GM12878 (cell line): Measurements from ENCODE around the gene TOR1A. TPM values are rescaled to one million over a fixed set of nuclear protein-coding genes. Genes with fewer than 3 reads are reported as not detected.

Source experiments
- ATAC-seq: fragments of 200-7000 bp; cut with Tn5 transposase; 3 replicates; pipeline ENCODE4 v1.9.1; 2020; ENCODE audit warnings: mild to moderate bottlenecking, moderate library complexity
- BruUV-seq: library from RNA; stranded (reverse); fragments of 400-500 nt; replicated peaks from 2 replicates; lab custom pipeline; 2021; lab: Mats Ljungman, UMichigan
- CTCF ChIA-PET: fragments of 300-600 bp; sonication (Branson Sonifier 250); formaldehyde crosslinking; extraction: SDS; loops from one replicate; lab custom pipeline; 2021; ENCODE audit warnings: inconsistent platforms; lab: Yijun Ruan, JAX
- POLR2A ChIA-PET: fragments of 350-600 bp; formaldehyde crosslinking; extraction: SDS; loops from one replicate; lab custom pipeline; 2021; ENCODE audit warnings: inconsistent platforms; lab: Charles Lee
- RAD21 ChIA-PET: fragments of 300-600 bp; sonication (Branson Sonifier 250); formaldehyde crosslinking; loops from one replicate; lab custom pipeline; 2023; ENCODE audit warnings: antibody characterized with exemption; ENCODE audit not compliant: unreplicated experiment; lab: Charles Lee
- SMC1A ChIA-PET: fragments of 300-600 bp; sonication (Branson Sonifier 250); formaldehyde crosslinking; loops from one replicate; lab custom pipeline; 2023; ENCODE audit not compliant: unreplicated experiment, uncharacterized antibody; lab: Charles Lee
- DNase-seq: peaks from one replicate; pipeline ENCODE4 v3.0.0-alpha.2; 2011; ENCODE audit warnings: low read depth, low spot score
- FAIRE-seq: peaks from 3 replicates; lab custom pipeline; 2011; peaks lifted over from hg19 to GRCh38; lab: Jason Lieb, UNC
- H2AFZ ChIP-seq: 2 replicates; pipeline ENCODE4 v1.6.0; 2011; ENCODE audit warnings: low read depth, low read length, control low read depth; ENCODE audit not compliant: control insufficient read depth
- H3K27ac ChIP-seq: 2 replicates; pipeline ENCODE4 v1.5.1; 2011; ENCODE audit warnings: control low read depth; ENCODE audit not compliant: control insufficient read depth, insufficient read depth
- H3K27me3 ChIP-seq, 2 experiments: replicated peaks in 1 of 2; 2 replicates each; pipeline versions ENCODE4 v1.6.0 to v1.6.1; 2011; ENCODE audit warnings: low read length in 1 of 2; ENCODE audit not compliant: control insufficient read depth in 2 of 2, insufficient read depth in 2 of 2
- H3K36me3 ChIP-seq, 2 experiments: 2 replicates each; pipeline ENCODE4 v1.5.1; 2011; ENCODE audit warnings: low read length in 1 of 2; ENCODE audit not compliant: control insufficient read depth in 2 of 2, insufficient read depth in 2 of 2
- H3K4me1 ChIP-seq: 2 replicates; pipeline ENCODE4 v1.6.1; 2011; ENCODE audit warnings: mild to moderate bottlenecking, low read length, moderate library complexity, mixed read lengths; ENCODE audit not compliant: control insufficient read depth, insufficient read depth
- H3K4me2 ChIP-seq: 2 replicates; pipeline ENCODE4 v1.6.0; 2011; ENCODE audit warnings: control low read depth; ENCODE audit not compliant: control insufficient read depth, insufficient read depth
- H3K4me3 ChIP-seq: fragments of 200-600 bp; sonication (generic); 2 replicates; pipeline ENCODE4 v1.5.1; 2016
- H3K79me2 ChIP-seq: 2 replicates; pipeline ENCODE4 v1.6.0; 2011; ENCODE audit warnings: low read length; ENCODE audit not compliant: control insufficient read depth, insufficient read depth
- H3K9ac ChIP-seq: 2 replicates; pipeline ENCODE4 v1.8.0; 2011; ENCODE audit warnings: low read length, control low read depth, mixed read lengths; ENCODE audit not compliant: control insufficient read depth, insufficient read depth
- H3K9me3 ChIP-seq: replicated peaks from 3 replicates; pipeline ENCODE4 v1.5.1; 2011; ENCODE audit warnings: mild to moderate bottlenecking, low read length; ENCODE audit not compliant: control insufficient read depth, insufficient read depth
- H4K20me1 ChIP-seq: 2 replicates; pipeline ENCODE4 v1.6.0; 2011; ENCODE audit not compliant: control insufficient read depth, insufficient read depth
- ASH2L ChIP-seq: fragments of 300-600, 200-600 bp; sonication (generic); IDR thresholded peaks from 2 replicates; pipeline ENCODE4 v1.6.1; 2017; ENCODE audit warnings: low read depth, mild to moderate bottlenecking, borderline replicate concordance
- CHD4 ChIP-seq: fragments of 200-600 bp; sonication (generic); IDR thresholded peaks from 2 replicates; pipeline ENCODE4 v1.6.1; 2016; ENCODE audit warnings: mild to moderate bottlenecking
- FOS ChIP-seq: IDR thresholded peaks from 3 replicates; pipeline ENCODE4 v1.6.1; 2011; ENCODE audit warnings: borderline replicate concordance; ENCODE audit not compliant: insufficient read length; ENCODE audit errors: extremely low read depth
- FOXM1 ChIP-seq: IDR thresholded peaks from 2 replicates; pipeline ENCODE4 v1.6.1; 2012; ENCODE audit warnings: low read depth, mild to moderate bottlenecking, inconsistent platforms, low read length, moderate library complexity
- GABPA ChIP-seq: IDR thresholded peaks from 2 replicates; pipeline ENCODE4 v1.6.1; 2014; ENCODE audit warnings: antibody characterized with exemption, low read depth, mild to moderate bottlenecking, inconsistent platforms
- HSF1 ChIP-seq: fragments of 150-350 bp; IDR thresholded peaks from 2 replicates; pipeline ENCODE4 v1.6.1; 2014; ENCODE audit warnings: mild to moderate bottlenecking, low read depth, low read length
- IKZF1 ChIP-seq: fragments of 450-650 bp; conservative IDR thresholded peaks from 2 replicates; pipeline ENCODE4 v1.6.1; 2017; ENCODE audit warnings: antibody characterized with exemption, mild to moderate bottlenecking
- MXI1 ChIP-seq: fragments of 150-350 bp; IDR thresholded peaks from 2 replicates; pipeline ENCODE4 v1.6.1; 2011; ENCODE audit warnings: low read depth, mild to moderate bottlenecking, inconsistent platforms, low read length, improper control_type of control experiment
- PRDM15 ChIP-seq: fragments of 450-650 bp; formaldehyde crosslinking; IDR thresholded peaks from 2 replicates; pipeline ENCODE4 v1.4.0; 2020; ENCODE audit warnings: mild to moderate bottlenecking, moderate library complexity
- SREBF2 ChIP-seq: IDR thresholded peaks from 2 replicates; pipeline ENCODE4 v1.6.1; 2012; ENCODE audit warnings: mild to moderate bottlenecking, low read length
- SRF ChIP-seq, 2 experiments: IDR thresholded peaks; 2 replicates each; pipeline ENCODE4 v1.6.1; 2011; ENCODE audit warnings: low read depth in 2 of 2, low read length in 2 of 2, mild to moderate bottlenecking in 1 of 2, moderate library complexity in 1 of 2
- STAT3 ChIP-seq: IDR thresholded peaks from 2 replicates; pipeline ENCODE4 v1.6.1; 2011; ENCODE audit warnings: low read depth, low read length, improper control_type of control experiment
- YBX1 ChIP-seq: fragments of 450-650 bp; IDR thresholded peaks from 2 replicates; pipeline ENCODE4 v1.6.1; 2016; ENCODE audit warnings: antibody characterized with exemption
- YY1 ChIP-seq: IDR thresholded peaks from 2 replicates; pipeline ENCODE4 v1.6.1; 2011; ENCODE audit warnings: low read depth, mild to moderate bottlenecking, low read length
- ZBTB33 ChIP-seq: fragments of 450-650 bp; IDR thresholded peaks from 2 replicates; pipeline ENCODE4 v1.6.1; 2017; ENCODE audit warnings: mild to moderate bottlenecking
- WGBS: methylation state at CpG from one replicate; pipeline ENCODE4 v1.1.6; 2016; ENCODE audit warnings: low lambda C conversion rate; ENCODE audit not compliant: insufficient replicate concordance, insufficient coverage; ENCODE audit errors: missing lambda C conversion rate; 5-methylcytosine and 5-hydroxymethylcytosine counted together
- in situ Hi-C: fragments of 300-500 bp; cut with MboI; formaldehyde crosslinking; loops from 9 replicates; pipeline ENCODE4 v1.14.3; 2018; ENCODE audit warnings: mixed read lengths
- intact Hi-C: fragments of 100-400 bp; cut with micrococcal nuclease; formaldehyde crosslinking; loops from one replicate; pipeline ENCODE4 v1.14.2; 2022; ENCODE audit not compliant: unreplicated experiment
- polyA plus RNA-seq, 11 experiments: library from polyadenylated mRNA; depleted of rRNA in 4 of 11; unstranded in 6 of 11; stranded (reverse) in 5 of 11; fragments of >200 nt; fragmentation: Nextera tagmentation in 4 of 11; fragmentation: Illumina TruSeq in 1 of 11; extraction: Ambion mirVana in 4 of 11; extraction: Trizol in 1 of 11; gene quantifications; 1 replicate in 1 of 11; 2 replicates in 10 of 11; pipeline versions ENCODE4 v1.2.1 to v1.2.3, GENCODE V29; 2011 to 2016; ENCODE audit warnings: inconsistent platforms in 2 of 11, missing spikeins in 2 of 11, low read depth in 1 of 11
- total RNA-seq, 4 experiments: library from RNA; depleted of rRNA in 3 of 4; stranded (reverse); fragments of >200 nt in 3 of 4; fragmentation: Illumina TruSeq in 1 of 4; extraction: Trizol in 1 of 4; gene quantifications; 2 replicates each; pipeline versions ENCODE4 v1.2.1 to v1.2.3, GENCODE V29; 2013 to 2021

TOR1A gene
- total and polyA plus RNA-seq, 10 of the 15 experiments (the other 5 are each of a cell fraction or from before 2014, with no cell fraction given), result 3.2 to 60.8 (median 38.6) TPM

GRCh38 chr9:129769669-129770068 lies 54.3 kb downstream of the TOR1A start:
- Histone ChIP-seq H2AFZ (no peak overlapping the region), H3K9ac (no peak overlapping the region), H3K4me1 (no peaks in the 10 kb centered on the region), H3K27me3 (peaks cover 0 to 1% of the 10 kb centered on the region in 2 experiments; a peak in 1 of 4 replicates), H3K4me2 (no peak overlapping the region), H3K9me3 (no peaks in the 10 kb centered on the region), H3K27ac (no peak overlapping the region), H3K36me3 (no peaks in the 10 kb centered on the region), H3K79me2 (no peaks in the 10 kb centered on the region), H3K4me3 (no peak overlapping the region), H4K20me1 (no peaks in the 10 kb centered on the region)
- no TSS peak for BruUV-seq
- ChIA-PET SMC1A (no interaction called here), RAD21 (no interaction called here), CTCF (no interaction called here), POLR2A (no interaction called here)
- intact Hi-C loops (no loop called here), in situ Hi-C loops (no loop called here)
- 27% methylated on average over 5 of the region's 5 CpGs for WGBS
- TF ChIP-seq YY1 (no peak), ASH2L (no peak), CHD4 (no peak), SREBF2 (no peak), FOS (no peak), HSF1 (no peak), SRF (IDR thresholded peaks at IDR 0.05; ENCODE audit: low read depth in 2 of 2, low read length in 2 of 2) (no peak), ZBTB33 (no peak), FOXM1 (no peak), YBX1 (no peak), STAT3 (no peak), GABPA (no peak), IKZF1 (no peak), PRDM15 (CRISPR knock-in tag) (no peak), MXI1 (no peak)
- ATAC-seq (no peak), DNase-seq (no peak), FAIRE-seq (no peak)
